Mesodermal cell (in vitro differentiated cells): ENCODE results near the gene PHACTR1.

Experiments
- H3K27ac ChIP-seq: 2 replicates; pipeline ENCODE4 v1.7.0; 2013; ENCODE audit warnings: mild to moderate bottlenecking, low read depth, low read length, moderate library complexity; ENCODE audit not compliant: severe bottlenecking
- H3K36me3 ChIP-seq: 2 replicates; pipeline ENCODE4 v1.7.1; 2013; ENCODE audit warnings: mild to moderate bottlenecking, low read length, moderate library complexity; ENCODE audit not compliant: control insufficient read depth, insufficient read depth
- H3K4me1 ChIP-seq: one replicate; pipeline ENCODE4 v1.7.1; 2013; ENCODE audit warnings: mild to moderate bottlenecking, low read length; ENCODE audit not compliant: insufficient read depth, control insufficient read depth, poor library complexity, severe bottlenecking
- H3K4me3 ChIP-seq: 2 replicates; pipeline ENCODE4 v1.7.0; 2013; ENCODE audit warnings: low read length, control low read depth, mild to moderate bottlenecking; ENCODE audit not compliant: insufficient read depth, poor library complexity, severe bottlenecking; ENCODE audit errors: extremely low read depth
- H3K9me3 ChIP-seq: 2 replicates; pipeline ENCODE4 v1.7.1; 2013; ENCODE audit warnings: mild to moderate bottlenecking, low read length, moderate library complexity; ENCODE audit not compliant: control insufficient read depth
- WGBS, 2 experiments: methylation state at CpG; one replicate each; pipeline ENCODE4 v1.1.5; 2013; ENCODE audit warnings: missing lambda C conversion rate in 2 of 2; ENCODE audit not compliant: insufficient coverage in 2 of 2; 5-methylcytosine and 5-hydroxymethylcytosine counted together

PHACTR1 gene

DNA sequence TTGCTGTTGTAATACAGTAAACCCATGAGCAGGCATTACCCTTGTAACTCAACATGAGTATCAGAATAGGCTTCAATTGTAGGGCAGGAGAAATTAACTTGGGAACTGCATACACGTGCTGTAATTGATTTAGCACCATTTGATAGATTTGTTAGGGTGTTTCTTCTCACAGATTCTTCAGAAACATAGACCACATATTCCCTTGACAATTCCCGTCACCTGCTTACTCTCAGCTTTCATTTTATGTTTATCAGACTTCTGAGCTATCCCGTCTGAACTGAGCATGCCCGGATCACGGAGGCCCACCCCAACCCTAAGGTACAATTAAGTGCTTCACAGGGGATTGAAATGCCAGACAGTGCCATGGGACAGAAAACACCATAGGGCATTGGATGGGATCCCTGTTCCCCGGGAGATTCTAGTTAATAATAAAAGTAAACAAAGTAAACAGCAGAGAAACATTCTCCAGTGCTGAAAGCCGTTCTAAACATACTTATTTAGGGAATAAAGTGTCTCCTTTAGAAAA is 179.7 kb downstream of the PHACTR1 start:
- Histone ChIP-seq H3K36me3 (no peaks in the 10 kb centered on the region), H3K4me3 (no peak overlapping the region), H3K4me1 (peaks cover 5% of the 10 kb centered on the region), H3K27ac (no peak overlapping the region), H3K9me3 (peaks cover 6% of the 10 kb centered on the region)
- WGBS, 2 experiments: 90 to 93% methylated on average over 3 of the region's 7 CpGs

DNA sequence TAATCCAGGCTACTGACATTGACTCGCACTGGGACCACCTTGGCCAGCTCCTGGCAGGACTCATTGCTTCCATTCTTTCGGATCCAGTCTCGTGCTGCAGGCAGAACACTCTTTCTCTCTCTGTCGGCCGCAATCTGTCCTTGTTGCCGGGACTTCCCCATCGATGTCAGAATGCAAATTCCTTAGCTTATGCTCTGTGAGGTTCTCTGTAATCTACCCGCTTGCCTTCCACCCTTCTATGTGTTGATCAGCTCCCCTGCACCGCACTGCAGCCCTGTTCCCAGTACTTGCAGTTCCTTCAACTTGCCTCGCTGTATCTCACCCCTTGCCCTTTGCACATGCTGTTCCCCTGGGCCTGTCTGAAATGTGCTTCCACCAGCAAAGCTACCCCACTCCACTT is 182.0 kb downstream of the PHACTR1 start:
- Histone ChIP-seq H3K4me3 (no peak overlapping the region), H3K4me1 (peaks cover 2% of the 10 kb centered on the region), H3K27ac (no peak overlapping the region), H3K9me3 (no peaks in the 10 kb centered on the region), H3K36me3 (no peaks in the 10 kb centered on the region)
- WGBS, 2 experiments: 89 to 93% methylated on average over 10 of the region's 10 CpGs

- no peaks in the 10 kb centered on the region for H3K36me3 ChIP-seq
- 82 to 84% methylated on average over 4 of the region's 4 CpGs for WGBS, 2 experiments
Observed at GRCh38 chr6:12899046-12899833, 182.7 kb downstream of the PHACTR1 start.

GRCh38 chr6:12903246-12903645 is 186.7 kb downstream of the PHACTR1 start:
- H3K36me3 ChIP-seq: no peaks in the 10 kb centered on the region
- WGBS, 2 experiments: 100% methylated on average over 1 of the region's 1 CpG
- H3K27ac ChIP-seq: no peak overlapping the region
- no peaks in the 10 kb centered on the region for H3K4me1 ChIP-seq
- H3K9me3 ChIP-seq: no peaks in the 10 kb centered on the region
- no peak overlapping the region for H3K4me3 ChIP-seq

More at GRCh38 chr6:12899046-12899833, 182.7 kb downstream of the PHACTR1 start:
- Histone ChIP-seq H3K27ac (no peak overlapping the region), H3K4me3 (no peak overlapping the region), H3K9me3 (no peaks in the 10 kb centered on the region), H3K4me1 (no peaks in the 10 kb centered on the region)

- no peaks in the 10 kb centered on the region for H3K36me3 ChIP-seq
- no peaks in the 10 kb centered on the region for H3K4me1 ChIP-seq
- WGBS, 2 experiments: 79 to 80% methylated on average over 4 to 5 of the region's 6 CpGs
- H3K27ac ChIP-seq: no peak overlapping the region
- no peaks in the 10 kb centered on the region for H3K9me3 ChIP-seq
- H3K4me3 ChIP-seq: no peak overlapping the region
Observed at GRCh38 chr6:12909833-12910232, 193.3 kb downstream of the PHACTR1 start.

- Histone ChIP-seq H3K4me3 (no peak overlapping the region), H3K4me1 (no peaks in the 10 kb centered on the region), H3K9me3 (no peaks in the 10 kb centered on the region), H3K36me3 (no peaks in the 10 kb centered on the region), H3K27ac (no peak overlapping the region)
- no CpG with 5 or more reads among the region's 2 CpGs for WGBS, 2 experiments
Observed at GRCh38 chr6:12911427-12911826, 194.9 kb downstream of the PHACTR1 start.

DNA sequence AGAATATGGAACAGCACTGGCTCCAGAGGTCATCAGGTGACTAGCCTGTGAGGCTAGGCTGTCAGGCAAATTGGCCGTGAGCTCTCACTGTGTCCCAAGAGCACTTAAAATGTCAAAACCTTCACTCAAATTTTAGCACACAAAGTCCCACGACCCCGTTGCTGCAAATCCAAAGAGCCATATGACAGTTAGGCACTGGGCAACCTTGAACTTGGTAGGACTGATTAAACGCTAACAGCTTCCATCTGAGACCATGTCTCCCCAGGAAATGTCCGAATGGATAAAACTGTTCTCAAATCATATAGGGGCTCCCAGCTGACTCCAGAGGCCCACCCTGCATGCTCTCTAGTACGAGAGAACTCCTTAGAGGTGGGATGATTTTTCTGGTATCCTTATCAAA is 196.6 kb downstream of the PHACTR1 start:
- WGBS, 2 experiments: 85 to 98% methylated on average over 4 of the region's 6 CpGs
- H3K36me3 ChIP-seq: no peaks in the 10 kb centered on the region
- H3K27ac ChIP-seq: no peak overlapping the region
- no peaks in the 10 kb centered on the region for H3K9me3 ChIP-seq
- no peaks in the 10 kb centered on the region for H3K4me1 ChIP-seq
- no peak overlapping the region for H3K4me3 ChIP-seq

GRCh38 chr6:12916006-12916405 is 199.4 kb downstream of the PHACTR1 start:
- Histone ChIP-seq H3K36me3 (no peaks in the 10 kb centered on the region), H3K4me3 (no peak overlapping the region), H3K9me3 (no peaks in the 10 kb centered on the region), H3K4me1 (no peaks in the 10 kb centered on the region), H3K27ac (no peak overlapping the region)
- WGBS, 2 experiments: 87 to 97% methylated on average over 3 to 4 of the region's 5 CpGs

DNA sequence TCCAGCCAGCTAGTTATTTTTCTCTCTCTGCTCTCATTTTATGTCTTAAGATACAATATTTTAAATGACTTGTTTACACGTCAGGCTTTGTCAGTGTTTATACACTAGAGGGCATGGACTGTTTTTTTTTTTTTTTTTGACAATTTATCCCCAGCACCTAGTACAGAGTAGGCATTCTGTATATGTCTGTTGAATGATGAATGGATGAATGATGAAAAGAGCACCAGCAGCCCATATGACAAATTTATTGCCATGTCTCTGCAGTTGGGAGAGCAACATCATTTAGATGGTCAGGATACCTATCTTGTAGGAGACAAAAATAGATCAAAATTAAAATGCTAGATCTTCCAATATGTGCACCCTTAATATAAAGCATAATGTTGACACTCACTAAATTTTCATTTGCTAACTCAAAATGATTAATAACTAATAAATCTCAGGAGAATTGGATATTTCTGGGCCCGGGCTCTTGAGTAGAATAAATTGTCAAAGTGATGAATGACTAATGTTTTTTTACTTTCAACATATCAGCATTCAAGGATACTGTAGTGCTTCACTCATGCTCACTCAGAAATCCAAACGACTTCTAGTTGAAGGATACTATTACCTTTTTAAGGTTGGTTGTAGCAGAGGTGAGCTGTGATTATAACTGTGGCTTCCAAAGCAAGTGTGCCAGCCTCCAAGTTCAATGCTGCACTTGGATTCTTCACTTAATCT is 200.0 kb downstream of the PHACTR1 start:
- H3K36me3 ChIP-seq: no peaks in the 10 kb centered on the region
- no peaks in the 10 kb centered on the region for H3K4me1 ChIP-seq
- no peaks in the 10 kb centered on the region for H3K9me3 ChIP-seq
- no CpG with 5 or more reads among the region's 3 CpGs for WGBS, 2 experiments
- H3K4me3 ChIP-seq: no peak overlapping the region
- no peak overlapping the region for H3K27ac ChIP-seq

GRCh38 chr6:12921467-12921866 is 204.9 kb downstream of the PHACTR1 start:
- Histone ChIP-seq H3K9me3 (no peaks in the 10 kb centered on the region), H3K36me3 (no peaks in the 10 kb centered on the region), H3K4me3 (no peak overlapping the region), H3K4me1 (no peaks in the 10 kb centered on the region), H3K27ac (no peak overlapping the region)
